ENCODE results near the gene SLC25A46. TPM values are rescaled to one million over a fixed set of nuclear protein-coding genes. Genes with fewer than 3 reads are reported as not detected.

Gene SLC25A46
- total RNA-seq, 1 experiment from 2014 or later, result 42.1 TPM

- Histone ChIP-seq H3K4me3 (ENCODE audit: low read length) (peak overlapping the region; percentile 97), H3K9ac (ENCODE audit: low read length) (peak overlapping the region; percentile 91), H3K4me1 (ENCODE audit: insufficient read depth, low read length) (peaks cover 11% of the 10 kb centered on the region; the same call in 1 of the 2 replicates), H3K4me2 (ENCODE audit: low read length) (peak overlapping the region; percentile 88), H3K9me2 (replicated peaks; ENCODE audit: low read length) (no peaks in the 10 kb centered on the region), H3F3A (ENCODE audit: low read length, unreplicated experiment) (no peaks in the 10 kb centered on the region), H3K27me3 (ENCODE audit: low read length) (no peaks in the 10 kb centered on the region), H3K27ac (ENCODE audit: low read length) (no peak overlapping the region), H3K9me3 (ENCODE audit: low read length) (no peaks in the 10 kb centered on the region), H2AFZ (ENCODE audit: low read length) (peak overlapping the region; percentile 98), H3K79me2 (ENCODE audit: low read length) (peaks cover 25% of the 10 kb centered on the region), H4K20me1 (ENCODE audit: low read length) (no peaks in the 10 kb centered on the region), H3K36me3 (ENCODE audit: low read depth, low read length) (no peaks in the 10 kb centered on the region)
- POLR2A ChIA-PET (ENCODE audit: unreplicated experiment), result no interaction called here
- TSS peak; percentile 90 for BruUV-seq (replicated peaks)
- CTCF ChIA-PET, result no interaction called here
- DNase-seq (no peak), ATAC-seq (peak; percentile 61)
- intact Hi-C loops (cut with micrococcal nuclease), result no loop called here
- TF ChIP-seq EZH2 (IDR thresholded peaks at IDR 0.05; ENCODE audit: low read length, unreplicated experiment) (no peak), EZH2phosphoT487 (IDR thresholded peaks at IDR 0.05; ENCODE audit: borderline replicate concordance, low read length) (no peak), CTCF (conservative IDR thresholded peaks at IDR 0.05; ENCODE audit: low read depth, low read length) (no peak)
Observed at GRCh38 chr5:110738503-110738811, 350 bp upstream of the SLC25A46 start.

- DNase-seq (peak; percentile 76), ATAC-seq (peak; percentile 95)
- H3K4me2 ChIP-seq (ENCODE audit: low read length), result peak overlapping the region; percentile 38
- peak overlapping the region; percentile 27 for H2AFZ ChIP-seq (ENCODE audit: low read length)
- no peaks in the 10 kb centered on the region for H3K9me3 ChIP-seq (ENCODE audit: low read length)
- intact Hi-C loops (cut with micrococcal nuclease), result loop anchor here (10.0 kb wide), 2 partner anchors 373 to 523 kb away; no protein-coding TSS in a partner anchor
- no peaks in the 10 kb centered on the region for H3F3A ChIP-seq (ENCODE audit: low read length, unreplicated experiment)
- ChIA-PET CTCF (no interaction called here), POLR2A (ENCODE audit: unreplicated experiment) (no interaction called here)
- H3K4me1 ChIP-seq (ENCODE audit: insufficient read depth, low read length), result peaks cover 10% of the 10 kb centered on the region
- peaks cover 3% of the 10 kb centered on the region for H3K36me3 ChIP-seq (ENCODE audit: low read depth, low read length)
- no peak overlapping the region for H3K27ac ChIP-seq (ENCODE audit: low read length)
- no TSS peak for BruUV-seq (replicated peaks)
- no peaks in the 10 kb centered on the region for H4K20me1 ChIP-seq (ENCODE audit: low read length)
- no peaks in the 10 kb centered on the region for H3K79me2 ChIP-seq (ENCODE audit: low read length)
- TF ChIP-seq EZH2phosphoT487 (IDR thresholded peaks at IDR 0.05; ENCODE audit: borderline replicate concordance, low read length) (no peak), CTCF (conservative IDR thresholded peaks at IDR 0.05; ENCODE audit: low read depth, low read length) (no peak), EZH2 (IDR thresholded peaks at IDR 0.05; ENCODE audit: low read length, unreplicated experiment) (no peak)
- no peak overlapping the region for H3K4me3 ChIP-seq (ENCODE audit: low read length)
- no peaks in the 10 kb centered on the region for H3K9me2 ChIP-seq (replicated peaks; ENCODE audit: low read length)
- H3K27me3 ChIP-seq (ENCODE audit: low read length), result no peaks in the 10 kb centered on the region
- H3K9ac ChIP-seq (ENCODE audit: low read length), result no peak overlapping the region
Observed at GRCh38 chr5:110751902-110752762, 13.3 kb downstream of the SLC25A46 start.

- H3K4me3 ChIP-seq (ENCODE audit: low read length), result no peak overlapping the region
- no peaks in the 10 kb centered on the region for H3F3A ChIP-seq (ENCODE audit: low read length, unreplicated experiment)
- H3K27me3 ChIP-seq (ENCODE audit: low read length), result no peaks in the 10 kb centered on the region
- peaks cover 10% of the 10 kb centered on the region for H3K4me1 ChIP-seq (ENCODE audit: insufficient read depth, low read length)
- ChIA-PET POLR2A (ENCODE audit: unreplicated experiment) (no interaction called here), CTCF (no interaction called here)
- intact Hi-C loops (cut with micrococcal nuclease), result loop anchor here (10.0 kb wide), 2 partner anchors 372 to 522 kb away; no protein-coding TSS in a partner anchor
- no peak for ATAC-seq
- no peaks in the 10 kb centered on the region for H3K9me3 ChIP-seq (ENCODE audit: low read length)
- no peaks in the 10 kb centered on the region for H3K79me2 ChIP-seq (ENCODE audit: low read length)
- no peak overlapping the region for H2AFZ ChIP-seq (ENCODE audit: low read length)
- H3K36me3 ChIP-seq (ENCODE audit: low read depth, low read length), result peaks cover 3% of the 10 kb centered on the region
- no peaks in the 10 kb centered on the region for H4K20me1 ChIP-seq (ENCODE audit: low read length)
- H3K9ac ChIP-seq (ENCODE audit: low read length), result no peak overlapping the region
- TF ChIP-seq EZH2 (IDR thresholded peaks at IDR 0.05; ENCODE audit: low read length, unreplicated experiment), result no peak
- no peak for TF ChIP-seq EZH2phosphoT487 (IDR thresholded peaks at IDR 0.05; ENCODE audit: borderline replicate concordance, low read length)
- TF ChIP-seq CTCF (conservative IDR thresholded peaks at IDR 0.05; ENCODE audit: low read depth, low read length), result no peak
- peak overlapping the region; percentile 38; the same call in 1 of the 2 replicates for H3K4me2 ChIP-seq (ENCODE audit: low read length)
- H3K27ac ChIP-seq (ENCODE audit: low read length), result no peak overlapping the region
- no TSS peak for BruUV-seq (replicated peaks)
- DNase-seq, result no peak
- H3K9me2 ChIP-seq (replicated peaks; ENCODE audit: low read length), result no peaks in the 10 kb centered on the region
Observed at GRCh38 chr5:110752953-110753352, 14.1 kb downstream of the SLC25A46 start.

All from PC-3 (cell line).